Spleen (tissue), 11 donors: ENCODE results near the gene RBPMS2. TPM values are rescaled to one million over a fixed set of nuclear protein-coding genes. Genes with fewer than 3 reads are reported as not detected.

Source experiments
- DNase-seq: peaks from one replicate; pipeline ENCODE4 v3.0.0-alpha.2; 2020
- H3K27ac ChIP-seq, 8 donors: fragments of 200-600 bp; sonication (generic) in 7 of 8; 1 replicate in 4 of 8; 2 replicates in 4 of 8; pipeline versions ENCODE4 v1.5.0 to v1.8.0; 2016 to 2021; ENCODE audit warnings: inconsistent platforms in 4 of 8, mild to moderate bottlenecking in 4 of 8, moderate library complexity in 1 of 8
- H3K27me3 ChIP-seq, 7 donors: fragments of 200-600 bp; sonication (generic) in 6 of 7; replicated peaks in 1 of 7; 1 replicate in 4 of 7; 2 replicates in 3 of 7; pipeline versions ENCODE4 v1.5.0 to v1.8.0; 2016 to 2021; ENCODE audit warnings: inconsistent platforms in 3 of 7, mild to moderate bottlenecking in 1 of 7
- H3K36me3 ChIP-seq, 6 donors: fragments of 200-600 bp; sonication (generic) in 5 of 6; 1 replicate in 4 of 6; 2 replicates in 2 of 6; pipeline versions ENCODE4 v1.5.0 to v1.8.0; 2016 to 2021; ENCODE audit warnings: inconsistent platforms in 2 of 6
- H3K4me1 ChIP-seq, 6 donors: fragments of 200-600 bp; sonication (generic) in 5 of 6; 1 replicate in 3 of 6; 2 replicates in 3 of 6; pipeline versions ENCODE4 v1.5.0 to v1.8.0; 2016 to 2021; ENCODE audit warnings: inconsistent platforms in 3 of 6
- H3K4me3 ChIP-seq, 8 donors: fragments of 200-600 bp; sonication (generic) in 7 of 8; 1 replicate in 4 of 8; 2 replicates in 4 of 8; pipeline versions ENCODE4 v1.5.0 to v1.8.0; 2016 to 2021; ENCODE audit warnings: inconsistent platforms in 4 of 8, mild to moderate bottlenecking in 4 of 8, moderate library complexity in 2 of 8
- H3K9me3 ChIP-seq, 8 donors: fragments of 200-600 bp; sonication (generic) in 7 of 8; 1 replicate in 4 of 8; 2 replicates in 4 of 8; pipeline versions ENCODE4 v1.5.0 to v1.8.0; 2016 to 2021; ENCODE audit warnings: inconsistent platforms in 4 of 8
- POLR2A ChIP-seq, 3 donors: fragments of 450-650 bp; IDR thresholded peaks; one replicate each; pipeline ENCODE4 v1.5.1; 2017; ENCODE audit warnings: antibody characterized with exemption in 3 of 3, mild to moderate bottlenecking in 1 of 3
- POLR2AphosphoS5 ChIP-seq, 3 donors: sonication (generic); formaldehyde crosslinking; IDR thresholded peaks; one replicate each; pipeline ENCODE4 v1.5.1; 2017; ENCODE audit warnings: antibody characterized with exemption in 3 of 3
- WGBS, 5 donors: extraction: QIAGEN DNeasy Blood & Tissue Kit in 3 of 5; methylation state at CpG; one replicate each; pipeline versions ENCODE4 v1.1.5 to v1.1.7; 2013 to 2018; 5-methylcytosine and 5-hydroxymethylcytosine counted together
- intact Hi-C: fragments of 100-400 bp; cut with DNase I; formaldehyde crosslinking; loops from one replicate; pipeline ENCODE4 v1.15.0; 2023; ENCODE audit warnings: low total_unique reads
- polyA plus RNA-seq, 3 donors: library from polyadenylated mRNA; stranded (reverse); fragments of 200-250 nt; gene quantifications; one replicate each; pipeline ENCODE4 v1.2.1, GENCODE V29; 2013
- total RNA-seq, 7 donors: library from RNA; depleted of rRNA in 3 of 7; stranded (reverse); fragments of >200 nt in 3 of 7; fragmentation: NEBNext Ultra II Directional in 4 of 7; extraction: Animal tissue kit (Norgen Biotek cat#: 25700) in 4 of 7; gene quantifications; one replicate each; pipeline versions ENCODE4 v1.1.0 to v1.2.1, GENCODE V29; 2016 to 2021
- TF ChIP-seq, protein P1 (sequence below), 11 experiments: fragments of 200-600 bp in 7 of 11; fragments of 450-650 bp in 4 of 11; sonication (generic) in 4 of 11; IDR thresholded peaks in 8 of 11; conservative IDR thresholded peaks in 3 of 11; 1 replicate in 7 of 11; 2 replicates in 4 of 11; pipeline versions ENCODE4 v1.4.0 to v1.8.0; 2016 to 2021; ENCODE audit warnings: antibody characterized with exemption in 11 of 11, inconsistent platforms in 4 of 11, mild to moderate bottlenecking in 1 of 11
- donor health status: healthy with polysubstance abuse.
- donor health status: DM: no; HTN: no; CAD: no; lungs with moderate emphysema.
- donor health status: DM: no; HTN: no; CAD: no.
- donor health status: Bipolar disorder and iron deficiency.
- donor health status: healthy.
- donor health status: DM: no; HTN: no; CAD: no.
- donor health status: DM: yes; HTN: yes; CAD: no.

The RBPMS2 gene
- total and polyA plus RNA-seq, 10 donors: 1.0 to 6.0 (median 2.7) TPM

GRCh38 chr15:64761156-64761555 is 14.2 kb downstream of the RBPMS2 start:
- Histone ChIP-seq H3K4me3 (no peak overlapping the region), H3K36me3 (no peaks in the 10 kb centered on the region), H3K9me3 (no peaks in the 10 kb centered on the region), H3K27me3 (no peaks in the 10 kb centered on the region), H3K27ac (no peak overlapping the region), H3K4me1 (no peaks in the 10 kb centered on the region)
- intact Hi-C loops: no loop called here
- no peak for DNase-seq
- WGBS, 5 donors: 58 to 69% (median 62%) methylated on average over 11 of the region's 11 CpGs
- TF ChIP-seq POLR2AphosphoS5 (IDR thresholded peaks at IDR 0.05) (no peak), POLR2A (IDR thresholded peaks at IDR 0.05) (no peak)
- TF ChIP-seq, protein P1, sequence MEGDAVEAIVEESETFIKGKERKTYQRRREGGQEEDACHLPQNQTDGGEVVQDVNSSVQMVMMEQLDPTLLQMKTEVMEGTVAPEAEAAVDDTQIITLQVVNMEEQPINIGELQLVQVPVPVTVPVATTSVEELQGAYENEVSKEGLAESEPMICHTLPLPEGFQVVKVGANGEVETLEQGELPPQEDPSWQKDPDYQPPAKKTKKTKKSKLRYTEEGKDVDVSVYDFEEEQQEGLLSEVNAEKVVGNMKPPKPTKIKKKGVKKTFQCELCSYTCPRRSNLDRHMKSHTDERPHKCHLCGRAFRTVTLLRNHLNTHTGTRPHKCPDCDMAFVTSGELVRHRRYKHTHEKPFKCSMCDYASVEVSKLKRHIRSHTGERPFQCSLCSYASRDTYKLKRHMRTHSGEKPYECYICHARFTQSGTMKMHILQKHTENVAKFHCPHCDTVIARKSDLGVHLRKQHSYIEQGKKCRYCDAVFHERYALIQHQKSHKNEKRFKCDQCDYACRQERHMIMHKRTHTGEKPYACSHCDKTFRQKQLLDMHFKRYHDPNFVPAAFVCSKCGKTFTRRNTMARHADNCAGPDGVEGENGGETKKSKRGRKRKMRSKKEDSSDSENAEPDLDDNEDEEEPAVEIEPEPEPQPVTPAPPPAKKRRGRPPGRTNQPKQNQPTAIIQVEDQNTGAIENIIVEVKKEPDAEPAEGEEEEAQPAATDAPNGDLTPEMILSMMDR (IDR thresholded peaks at IDR 0.05 in 8 of 11, conservative IDR thresholded peaks at IDR 0.05 in 3 of 11): no peak

GRCh38 chr15:64760056-64760455 is 15.3 kb downstream of the RBPMS2 start:
- TF ChIP-seq POLR2A (IDR thresholded peaks at IDR 0.05) (no peak), POLR2AphosphoS5 (IDR thresholded peaks at IDR 0.05) (no peak)
- TF ChIP-seq, protein P1 (IDR thresholded peaks at IDR 0.05 in 8 of 11, conservative IDR thresholded peaks at IDR 0.05 in 3 of 11): no peak
- H3K27me3 ChIP-seq: no peaks in the 10 kb centered on the region
- intact Hi-C loops: no loop called here
- 83 to 95% (median 93%) methylated on average over 8 of the region's 8 CpGs for WGBS, 5 donors
- no peak overlapping the region for H3K27ac ChIP-seq
- no peaks in the 10 kb centered on the region for H3K36me3 ChIP-seq
- H3K4me1 ChIP-seq: peaks cover 0 to 10% (median 6%) of the 10 kb centered on the region in 6 donors
- no peaks in the 10 kb centered on the region for H3K9me3 ChIP-seq
- no peak overlapping the region for H3K4me3 ChIP-seq
- DNase-seq: no peak

- Histone ChIP-seq H3K9me3 (no peaks in the 10 kb centered on the region), H3K36me3 (no peaks in the 10 kb centered on the region), H3K4me3 (peak overlapping the region in 1 of 8 donors; percentile 27), H3K27me3 (no peaks in the 10 kb centered on the region), H3K4me1 (peaks cover 0 to 32% (median 19%) of the 10 kb centered on the region in 6 donors), H3K27ac (peak overlapping the region in 4 of 8 donors; percentile 13 to 38 (median 26))
- 71 to 95% (median 81%) methylated on average over 7 to 10 of the region's 10 CpGs for WGBS, 5 donors
- TF ChIP-seq POLR2A (IDR thresholded peaks at IDR 0.05): no peak
- TF ChIP-seq, protein P1 (IDR thresholded peaks at IDR 0.05 in 8 of 11, conservative IDR thresholded peaks at IDR 0.05 in 3 of 11): no peak
- TF ChIP-seq POLR2AphosphoS5 (IDR thresholded peaks at IDR 0.05): no peak
- no peak for DNase-seq
- intact Hi-C loops: no loop called here
Measured at GRCh38 chr15:64755427-64755940, 19.9 kb downstream of the RBPMS2 start.

DNA sequence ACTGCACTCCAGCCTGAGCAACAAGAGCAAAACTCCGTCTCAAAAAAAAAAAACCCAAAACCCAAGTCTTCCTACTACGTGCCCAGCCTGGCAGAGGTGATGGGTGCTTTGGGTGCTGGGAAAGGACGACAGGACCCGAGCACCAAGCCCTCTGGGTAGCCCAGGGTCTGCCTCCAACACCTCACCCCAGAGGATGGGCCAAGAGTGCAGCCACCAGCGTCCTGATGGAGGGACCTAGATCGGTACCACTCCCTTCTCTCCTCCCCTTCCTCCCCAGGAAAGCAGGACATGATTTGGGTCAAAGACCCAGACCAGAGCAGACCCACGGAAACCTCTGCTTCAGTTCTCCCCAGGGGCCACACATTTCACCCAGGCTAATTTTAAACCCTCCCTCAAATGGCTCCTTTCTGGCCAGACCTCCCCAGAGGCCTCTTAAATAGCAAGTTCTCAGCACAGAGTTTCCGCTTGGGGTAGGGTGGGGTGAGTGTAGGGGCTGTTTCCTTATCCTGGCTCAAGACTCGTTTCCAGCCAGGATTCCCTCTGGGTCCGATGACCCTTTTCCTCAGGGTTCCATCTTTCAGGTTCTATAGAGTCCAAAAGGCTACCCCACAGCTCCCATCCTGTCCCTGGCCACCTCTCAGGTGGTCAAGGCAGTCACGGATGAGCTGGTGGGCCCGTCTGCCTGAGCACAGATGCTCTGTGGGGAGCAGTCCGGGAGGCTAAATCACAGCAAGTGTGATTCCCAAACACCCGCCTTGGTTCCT is 20.5 kb downstream of the RBPMS2 start:
- peaks cover 0 to 32% (median 19%) of the 10 kb centered on the region in 6 donors for H3K4me1 ChIP-seq
- H3K9me3 ChIP-seq: no peaks in the 10 kb centered on the region
- no peaks in the 10 kb centered on the region for H3K27me3 ChIP-seq
- H3K4me3 ChIP-seq: peak overlapping the region in 1 of 8 donors; percentile 27
- intact Hi-C loops: no loop called here
- WGBS, 5 donors: 61 to 69% (median 67%) methylated on average over 7 to 14 of the region's 14 CpGs
- no peak for DNase-seq
- H3K27ac ChIP-seq: peak overlapping the region in 4 of 8 donors; percentile 13 to 38 (median 26)
- TF ChIP-seq POLR2AphosphoS5 (IDR thresholded peaks at IDR 0.05): no peak
- TF ChIP-seq POLR2A (IDR thresholded peaks at IDR 0.05): no peak
- TF ChIP-seq, protein P1 (IDR thresholded peaks at IDR 0.05 in 8 of 11, conservative IDR thresholded peaks at IDR 0.05 in 3 of 11): no peak
- no peaks in the 10 kb centered on the region for H3K36me3 ChIP-seq
